ENCODE results near the gene ACTRT3. TPM values are rescaled to one million over a fixed set of nuclear protein-coding genes. Genes with fewer than 3 reads are reported as not detected.

The ACTRT3 gene
- total RNA-seq (2016; rRNA removed; fragmentation: Illumina TruSeq; extraction: Trizol), result 0.97 and 1.1 TPM in 2 replicates
- 0.18 TPM in 1 of 2 replicates, not detected in the other for total RNA-seq (2016; cell fraction: cytosol; rRNA removed; fragmentation: Illumina TruSeq; extraction: Trizol; ENCODE audit: low read depth)
- total RNA-seq (2016; cell fraction: insoluble cytoplasmic fraction; rRNA removed; fragmentation: Illumina TruSeq; extraction: Trizol), result 1.0 and 1.5 TPM in 2 replicates
- total RNA-seq (2016; cell fraction: membrane; rRNA removed; fragmentation: Illumina TruSeq; extraction: Trizol), result 0.80 and 0.90 TPM in 2 replicates
- 0.88 and 1.0 TPM in 2 replicates for total RNA-seq (2016; cell fraction: nucleus; rRNA removed; fragmentation: Illumina TruSeq; extraction: Trizol)
- polyA plus RNA-seq (2011; rRNA removed), result 0.42 and 0.47 TPM in 2 replicates
- 0.24 and 0.41 TPM in 2 replicates for polyA plus RNA-seq (2011; cell fraction: cytosol; rRNA removed)
- polyA plus RNA-seq (2011; cell fraction: nucleus; rRNA removed), result 0.32 and 0.35 TPM in 2 replicates
- polyA plus RNA-seq (2012), result 0.44 and 0.47 TPM in 2 replicates
- 0.10 and 0.23 TPM in 2 replicates for polyA plus RNA-seq (2016; cell fraction: cytosol; fragmentation: Illumina TruSeq; extraction: Trizol; ENCODE audit: low read depth)
- polyA plus RNA-seq (2016; cell fraction: insoluble cytoplasmic fraction; fragmentation: Illumina TruSeq; extraction: Trizol; ENCODE audit: low read depth), result 1.4 and 1.7 TPM in 2 replicates
- polyA plus RNA-seq (2016; cell fraction: membrane; fragmentation: Illumina TruSeq; extraction: Trizol; ENCODE audit: low read depth), result 0.24 and 0.34 TPM in 2 replicates
- 0.53 and 0.83 TPM in 2 replicates for polyA plus RNA-seq (2016; cell fraction: nucleus; fragmentation: Illumina TruSeq; extraction: Trizol; ENCODE audit: insufficient read depth, low read depth)
- polyA minus RNA-seq (2011; rRNA and poly(A)+ RNA removed; ENCODE audit: low replicate concordance), result 2.0 and 4.0 TPM in 2 replicates
- 0.40 TPM in 1 of 2 replicates, not detected in the other for polyA minus RNA-seq (2011; cell fraction: cytosol; rRNA and poly(A)+ RNA removed)
- polyA minus RNA-seq (2011; cell fraction: nucleus; rRNA and poly(A)+ RNA removed), result 0.77 and 1.2 TPM in 2 replicates
- percentile 48 among the genes with signal in this experiment for Bru-seq, nascent RNA
- BruChase-seq, experiment 1, labeled RNA remaining after a 6-hour chase, result percentile 57 among the genes with signal in this experiment
- percentile 56 among the genes with signal in this experiment for BruChase-seq, experiment 2, labeled RNA remaining after a 2-hour chase
- long read RNA-seq, experiment 1, result 0 reads
- long read RNA-seq, experiment 2, partial matches to known transcripts, result 0 of 4 reads
- long read RNA-seq, experiment 2, other reads (novel, unspliced or antisense), result 1 of 4 reads

DNA sequence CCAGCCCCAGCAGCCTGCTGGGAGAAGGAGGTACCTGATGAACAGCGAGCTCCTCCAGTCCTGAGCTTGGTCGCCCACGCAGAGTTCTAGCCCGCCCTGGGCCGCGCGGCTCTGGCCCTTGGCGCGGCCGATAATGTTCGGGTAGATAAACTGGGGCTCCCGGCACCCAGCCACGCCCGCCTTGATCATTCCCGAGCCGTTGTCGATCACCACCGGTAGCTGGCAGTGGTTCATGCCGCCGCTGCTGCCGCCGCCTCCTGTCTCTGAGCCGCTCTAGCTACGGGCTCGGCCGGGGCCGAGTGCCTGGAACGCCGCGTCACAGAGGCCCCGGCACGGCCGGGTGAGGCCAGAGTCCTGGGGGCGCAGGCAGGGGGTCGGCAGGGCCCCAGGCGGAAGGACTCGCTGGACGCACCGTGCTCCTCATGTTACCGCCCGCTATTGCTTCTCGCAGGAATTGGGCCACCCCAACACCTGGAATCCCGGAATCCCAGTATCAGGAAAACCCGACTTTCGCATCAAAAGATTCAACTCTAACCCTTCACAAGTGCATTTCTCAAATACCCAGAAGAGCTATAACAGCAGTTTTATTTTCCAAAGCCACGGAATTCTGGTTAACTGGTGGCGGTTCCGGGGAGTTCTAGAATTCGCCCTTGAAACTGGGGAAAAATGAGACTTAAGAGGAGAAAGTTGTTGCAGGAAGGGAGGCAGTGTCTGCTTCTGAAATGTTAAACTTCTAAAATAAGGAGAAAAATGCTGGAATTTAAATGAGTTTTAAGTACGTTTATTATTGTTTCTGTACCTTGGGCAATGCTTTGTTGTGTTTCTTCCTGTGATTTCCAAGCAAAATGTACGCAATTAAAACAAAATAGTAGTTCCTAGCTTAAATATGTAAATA, at the start of gene ACTRT3:
ACTRT3 (minus strand) TSS at position 275 of the 895 bp plus-strand sequence; CDS start at position 234, 41 bp downstream.
- H3K27me3 ChIP-seq (ENCODE audit: control insufficient read depth in 1 of 2, insufficient read depth in 2 of 2, low read length in 2 of 2), result peaks cover 0 to 3% of the 10 kb centered on the region in 2 experiments; a peak in 1 of 5 replicates
- BruUV-seq (replicated peaks), result no TSS peak
- no peak for FAIRE-seq
- no peaks in the 10 kb centered on the region for H3K9me3 ChIP-seq (ENCODE audit: low read length)
- H3K79me2 ChIP-seq (ENCODE audit: insufficient read depth, low read length), result peaks cover 13% of the 10 kb centered on the region
- H4K20me1 ChIP-seq (ENCODE audit: insufficient read depth, low read length), result no peaks in the 10 kb centered on the region
- H3K36me3 ChIP-seq (replicated peaks in 1 of 2; ENCODE audit: control insufficient read depth in 1 of 2, insufficient read depth in 2 of 2, low read length in 2 of 2), result peaks cover 0 to 5% of the 10 kb centered on the region in 2 experiments; a peak in 1 of 5 replicates
- 52% methylated on average over 12 of the region's 51 CpGs for WGBS (ENCODE audit: low lambda C conversion rate)
- H3K27ac ChIP-seq (ENCODE audit: extremely low read length, insufficient read depth, low read length), result peak within 1 kb of the TSS; percentile 66
- no peak within 1 kb of the TSS for H2AFZ ChIP-seq (ENCODE audit: low read length)
- ATAC-seq, result peak; percentile 55
- POLR2A ChIA-PET, result interaction anchor here (0.6 kb wide), 1 partner anchor 61 kb away, joined by 4 read pairs; no protein-coding TSS in a partner anchor
- peak within 1 kb of the TSS; percentile 61 for H3K9ac ChIP-seq (ENCODE audit: insufficient read depth, low read depth, low read length)
- H3K4me1 ChIP-seq (ENCODE audit: insufficient read depth, low read length), result peaks cover 6% of the 10 kb centered on the region
- intact Hi-C loops (cut with micrococcal nuclease; ENCODE audit: unreplicated experiment), result loop anchor here (5.0 to 10.0 kb wide), 2 partner anchors 255 to 907 kb away; no protein-coding TSS in a partner anchor
- in situ Hi-C loops (cut with HindIII; ENCODE audit: extremely low pct_ligation_motif_present, low pct_unique_long_range_greater_than_20kb), result no loop called here
- peak within 1 kb of the TSS; percentile 54 for H3K4me2 ChIP-seq (ENCODE audit: low read depth, low read length)
- DNase-seq (ENCODE audit: low spot score), result peak; percentile 39
- CTCF ChIA-PET (ENCODE audit: low intra/inter-chr PET ratio, low total read pairs), result no interaction called here
- peak within 1 kb of the TSS; percentile 48 to 67 (median 54) for H3K4me3 ChIP-seq (replicated peaks in 1 of 3; ENCODE audit: insufficient read depth in 1 of 3, low read depth in 2 of 3, low read length in 3 of 3)
- TF ChIP-seq SRSF4 (IDR thresholded peaks at IDR 0.05; ENCODE audit: low read depth, low read length, poor library complexity, severe bottlenecking) (no peak), ZNF747 (CRISPR knock-in tag; IDR thresholded peaks at IDR 0.05; ENCODE audit: borderline replicate concordance) (no peak), HES4 (CRISPR knock-in tag; IDR thresholded peaks at IDR 0.05; ENCODE audit: borderline replicate concordance) (no peak), PAF1 (CRISPR knock-in tag; IDR thresholded peaks at IDR 0.05) (no peak), ARNT2 (CRISPR knock-in tag; IDR thresholded peaks at IDR 0.05; ENCODE audit: low read depth) (0 out of 2 replicates have a peak, but pooled peaks have one; percentile 42)
- TF ChIP-seq, protein P1, sequence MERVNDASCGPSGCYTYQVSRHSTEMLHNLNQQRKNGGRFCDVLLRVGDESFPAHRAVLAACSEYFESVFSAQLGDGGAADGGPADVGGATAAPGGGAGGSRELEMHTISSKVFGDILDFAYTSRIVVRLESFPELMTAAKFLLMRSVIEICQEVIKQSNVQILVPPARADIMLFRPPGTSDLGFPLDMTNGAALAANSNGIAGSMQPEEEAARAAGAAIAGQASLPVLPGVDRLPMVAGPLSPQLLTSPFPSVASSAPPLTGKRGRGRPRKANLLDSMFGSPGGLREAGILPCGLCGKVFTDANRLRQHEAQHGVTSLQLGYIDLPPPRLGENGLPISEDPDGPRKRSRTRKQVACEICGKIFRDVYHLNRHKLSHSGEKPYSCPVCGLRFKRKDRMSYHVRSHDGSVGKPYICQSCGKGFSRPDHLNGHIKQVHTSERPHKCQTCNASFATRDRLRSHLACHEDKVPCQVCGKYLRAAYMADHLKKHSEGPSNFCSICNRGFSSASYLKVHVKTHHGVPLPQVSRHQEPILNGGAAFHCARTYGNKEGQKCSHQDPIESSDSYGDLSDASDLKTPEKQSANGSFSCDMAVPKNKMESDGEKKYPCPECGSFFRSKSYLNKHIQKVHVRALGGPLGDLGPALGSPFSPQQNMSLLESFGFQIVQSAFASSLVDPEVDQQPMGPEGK (CRISPR knock-in tag; IDR thresholded peaks at IDR 0.05), result peak; percentile 74
- TF ChIP-seq, protein P2, sequence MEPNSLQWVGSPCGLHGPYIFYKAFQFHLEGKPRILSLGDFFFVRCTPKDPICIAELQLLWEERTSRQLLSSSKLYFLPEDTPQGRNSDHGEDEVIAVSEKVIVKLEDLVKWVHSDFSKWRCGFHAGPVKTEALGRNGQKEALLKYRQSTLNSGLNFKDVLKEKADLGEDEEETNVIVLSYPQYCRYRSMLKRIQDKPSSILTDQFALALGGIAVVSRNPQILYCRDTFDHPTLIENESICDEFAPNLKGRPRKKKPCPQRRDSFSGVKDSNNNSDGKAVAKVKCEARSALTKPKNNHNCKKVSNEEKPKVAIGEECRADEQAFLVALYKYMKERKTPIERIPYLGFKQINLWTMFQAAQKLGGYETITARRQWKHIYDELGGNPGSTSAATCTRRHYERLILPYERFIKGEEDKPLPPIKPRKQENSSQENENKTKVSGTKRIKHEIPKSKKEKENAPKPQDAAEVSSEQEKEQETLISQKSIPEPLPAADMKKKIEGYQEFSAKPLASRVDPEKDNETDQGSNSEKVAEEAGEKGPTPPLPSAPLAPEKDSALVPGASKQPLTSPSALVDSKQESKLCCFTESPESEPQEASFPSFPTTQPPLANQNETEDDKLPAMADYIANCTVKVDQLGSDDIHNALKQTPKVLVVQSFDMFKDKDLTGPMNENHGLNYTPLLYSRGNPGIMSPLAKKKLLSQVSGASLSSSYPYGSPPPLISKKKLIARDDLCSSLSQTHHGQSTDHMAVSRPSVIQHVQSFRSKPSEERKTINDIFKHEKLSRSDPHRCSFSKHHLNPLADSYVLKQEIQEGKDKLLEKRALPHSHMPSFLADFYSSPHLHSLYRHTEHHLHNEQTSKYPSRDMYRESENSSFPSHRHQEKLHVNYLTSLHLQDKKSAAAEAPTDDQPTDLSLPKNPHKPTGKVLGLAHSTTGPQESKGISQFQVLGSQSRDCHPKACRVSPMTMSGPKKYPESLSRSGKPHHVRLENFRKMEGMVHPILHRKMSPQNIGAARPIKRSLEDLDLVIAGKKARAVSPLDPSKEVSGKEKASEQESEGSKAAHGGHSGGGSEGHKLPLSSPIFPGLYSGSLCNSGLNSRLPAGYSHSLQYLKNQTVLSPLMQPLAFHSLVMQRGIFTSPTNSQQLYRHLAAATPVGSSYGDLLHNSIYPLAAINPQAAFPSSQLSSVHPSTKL (CRISPR knock-in tag; IDR thresholded peaks at IDR 0.05), result 0 out of 2 replicates have a peak, but pooled peaks have one; percentile 42
